CD4-positive, alpha-beta T cell treated with Interleukin-17A for 4 hours (primary cell): Measurements from ENCODE around the gene MAX.
"Not testable (repeated sequence)": the region's sequence is repeated elsewhere in the genome, so short reads cannot be mapped to it uniquely, and the experiment has no call there.

Experiments
- DNase-seq: peaks from one replicate; pipeline ENCODE4 v3.0.0-alpha.2; 2020; ENCODE audit warnings: mixed read lengths

Gene MAX

GRCh38 chr14:65103150-65103760 lies 938 bp upstream of the MAX start:
- peak; percentile 7 for DNase-seq

GRCh38 chr14:65101631-65102440 lies 481 bp downstream of the MAX start:
- DNase-seq = peak; percentile 69

- no peak for DNase-seq
Observed at GRCh38 chr14:65100922-65101541, 1.3 kb downstream of the MAX start.

GRCh38 chr14:65098586-65098985 lies 3.7 kb downstream of the MAX start:
- DNase-seq = no peak

GRCh38 chr14:65096323-65097089 lies 5.8 kb downstream of the MAX start:
- peak; percentile 10 for DNase-seq

- DNase-seq = no peak
Observed at GRCh38 chr14:65095633-65096205, 6.6 kb downstream of the MAX start.

- no peak for DNase-seq
Observed at GRCh38 chr14:65092349-65092748, 10.0 kb downstream of the MAX start.

GRCh38 chr14:65087835-65088234 lies 14.5 kb downstream of the MAX start:
- not testable (repeated sequence) for DNase-seq

GRCh38 chr14:65086686-65087085 lies 15.6 kb downstream of the MAX start:
- not testable (repeated sequence) for DNase-seq

- DNase-seq = no peak
Observed at GRCh38 chr14:65084554-65085505, 17.5 kb downstream of the MAX start.

GRCh38 chr14:65082930-65083329 lies 19.4 kb downstream of the MAX start:
- no peak for DNase-seq

- no peak for DNase-seq
Observed at GRCh38 chr14:65080960-65081747, 21.2 kb downstream of the MAX start.

GRCh38 chr14:65079768-65080167 lies 22.5 kb downstream of the MAX start:
- no peak for DNase-seq

- no peak for DNase-seq
Observed at GRCh38 chr14:65079201-65079600, 23.1 kb downstream of the MAX start.

- no peak for DNase-seq
Observed at GRCh38 chr14:65077318-65077717, 25.0 kb downstream of the MAX start.

GRCh38 chr14:65075628-65076325 lies 26.5 kb downstream of the MAX start:
- DNase-seq = no peak

- no peak for DNase-seq
Observed at GRCh38 chr14:65074449-65075150, 27.7 kb downstream of the MAX start.

GRCh38 chr14:65073605-65074201 lies 28.6 kb downstream of the MAX start:
- no peak for DNase-seq

GRCh38 chr14:65072937-65073336 lies 29.4 kb downstream of the MAX start:
- DNase-seq = no peak
